Measurements from ENCODE around the gene TRIM29.

DNA sequence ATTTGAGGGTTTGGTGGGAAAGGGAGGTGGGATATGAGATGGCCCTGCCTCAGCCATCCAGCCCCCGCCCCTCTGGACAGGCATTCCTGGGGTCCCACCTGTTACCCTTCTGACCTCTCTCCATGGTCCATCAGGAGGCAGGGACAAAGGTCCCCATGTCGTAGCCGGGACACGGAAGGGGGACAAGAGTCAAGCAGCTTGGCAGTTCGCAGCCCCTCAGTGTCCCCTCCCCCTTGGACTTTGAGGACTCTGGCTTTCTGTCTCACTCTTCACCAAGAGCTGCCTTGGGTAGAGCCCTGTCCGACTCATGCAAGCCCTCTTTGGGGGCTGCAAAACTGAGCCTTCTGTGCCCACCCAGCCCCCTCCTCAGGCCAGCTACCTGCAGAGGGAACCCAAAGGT is 30.2 kb downstream of the TRIM29 start:
- TF ChIP-seq, protein P1, sequence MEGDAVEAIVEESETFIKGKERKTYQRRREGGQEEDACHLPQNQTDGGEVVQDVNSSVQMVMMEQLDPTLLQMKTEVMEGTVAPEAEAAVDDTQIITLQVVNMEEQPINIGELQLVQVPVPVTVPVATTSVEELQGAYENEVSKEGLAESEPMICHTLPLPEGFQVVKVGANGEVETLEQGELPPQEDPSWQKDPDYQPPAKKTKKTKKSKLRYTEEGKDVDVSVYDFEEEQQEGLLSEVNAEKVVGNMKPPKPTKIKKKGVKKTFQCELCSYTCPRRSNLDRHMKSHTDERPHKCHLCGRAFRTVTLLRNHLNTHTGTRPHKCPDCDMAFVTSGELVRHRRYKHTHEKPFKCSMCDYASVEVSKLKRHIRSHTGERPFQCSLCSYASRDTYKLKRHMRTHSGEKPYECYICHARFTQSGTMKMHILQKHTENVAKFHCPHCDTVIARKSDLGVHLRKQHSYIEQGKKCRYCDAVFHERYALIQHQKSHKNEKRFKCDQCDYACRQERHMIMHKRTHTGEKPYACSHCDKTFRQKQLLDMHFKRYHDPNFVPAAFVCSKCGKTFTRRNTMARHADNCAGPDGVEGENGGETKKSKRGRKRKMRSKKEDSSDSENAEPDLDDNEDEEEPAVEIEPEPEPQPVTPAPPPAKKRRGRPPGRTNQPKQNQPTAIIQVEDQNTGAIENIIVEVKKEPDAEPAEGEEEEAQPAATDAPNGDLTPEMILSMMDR (IDR thresholded peaks at IDR 0.05), result no peak
- TF ChIP-seq POLR2A (IDR thresholded peaks at IDR 0.05), result no peak
